ENCODE results near the gene PTPN13.

- TF ChIP-seq CTCF (conservative IDR thresholded peaks at IDR 0.05; ENCODE audit: low read depth, low read length) = no peak
- TF ChIP-seq EZH2 (IDR thresholded peaks at IDR 0.05; ENCODE audit: low read length, unreplicated experiment) = no peak
- no peak for TF ChIP-seq EZH2phosphoT487 (IDR thresholded peaks at IDR 0.05; ENCODE audit: borderline replicate concordance, low read length)
Measured at GRCh38 chr4:86706923-86707597, 112.9 kb downstream of the PTPN13 start.
